H1 (cell line): ENCODE measurements around the gene SP1. TPM values are rescaled to one million over a fixed set of nuclear protein-coding genes. Genes with fewer than 3 reads are reported as not detected.
A peak's percentile ranks its signal among the peaks of the same experiment; 100 is the strongest.

Experiments
- CTCF ChIA-PET: fragments of 300-600 bp; sonication (Branson Sonifier 250); formaldehyde crosslinking; loops from one replicate; lab custom pipeline; 2021; ENCODE audit not compliant: partially characterized antibody; lab: Charles Lee
- POLR2A ChIA-PET: fragments of 300-600 bp; sonication (Branson Sonifier 250); formaldehyde crosslinking; loops from one replicate; lab custom pipeline; 2021; ENCODE audit warnings: inconsistent platforms; ENCODE audit not compliant: partially characterized antibody; lab: Charles Lee
- DNase-seq, 2 experiments: peaks; one replicate each; pipeline versions ENCODE4 v3.0.0 to v3.0.0-alpha.2; 2010 to 2022; ENCODE audit warnings: low spot score in 2 of 2, low read depth in 1 of 2, mixed read lengths in 1 of 2
- FAIRE-seq: peaks from 2 replicates; lab custom pipeline; 2011; peaks lifted over from hg19 to GRCh38; lab: Jason Lieb, UNC
- H2AFZ ChIP-seq: 2 replicates; pipeline ENCODE4 v1.8.1; 2012; ENCODE audit warnings: low read length, inconsistent platforms
- H2AK5ac ChIP-seq: 2 replicates; pipeline ENCODE4 v1.6.1; 2013; ENCODE audit warnings: low read depth, low read length
- H2BK120ac ChIP-seq: replicated peaks from 2 replicates; pipeline ENCODE3; 2013; ENCODE audit warnings: low read depth, low read length, inconsistent platforms
- H2BK12ac ChIP-seq: 2 replicates; pipeline ENCODE4 v1.6.1; 2013; ENCODE audit warnings: low read depth, low read length
- H2BK15ac ChIP-seq: 2 replicates; pipeline ENCODE4 v1.6.1; 2013; ENCODE audit warnings: low read length
- H2BK20ac ChIP-seq: 2 replicates; pipeline ENCODE4 v1.6.1; 2013; ENCODE audit warnings: low read length
- H2BK5ac ChIP-seq: 2 replicates; pipeline ENCODE4 v1.6.1; 2013; ENCODE audit warnings: low read depth, low read length
- H3K14ac ChIP-seq: 2 replicates; pipeline ENCODE4 v1.6.1; 2013; ENCODE audit warnings: inconsistent platforms; ENCODE audit not compliant: insufficient read length
- H3K18ac ChIP-seq: 2 replicates; pipeline ENCODE4 v1.6.1; 2013; ENCODE audit warnings: low read length; ENCODE audit errors: extremely low read depth
- H3K23ac ChIP-seq: 2 replicates; pipeline ENCODE4 v1.6.1; 2013; ENCODE audit warnings: inconsistent platforms; ENCODE audit not compliant: insufficient read length
- H3K23me2 ChIP-seq: 2 replicates; pipeline ENCODE4 v1.6.1; 2013; ENCODE audit warnings: low read depth, low read length
- H3K27ac ChIP-seq: 2 replicates; pipeline ENCODE4 v1.6.1; 2011; ENCODE audit warnings: low read depth, low read length, inconsistent platforms
- H3K27me3 ChIP-seq, 4 experiments: replicated peaks in 1 of 4; 1 replicate in 1 of 4; 2 replicates in 3 of 4; pipeline versions ENCODE4 v1.6.1 to v1.8.1; 2011 to 2013; ENCODE audit warnings: low read length in 3 of 4, mild to moderate bottlenecking in 3 of 4, inconsistent platforms in 2 of 4, mixed read lengths in 2 of 4, moderate library complexity in 1 of 4; ENCODE audit not compliant: control insufficient read depth in 3 of 4, insufficient read depth in 3 of 4; ENCODE audit errors: extremely low read depth in 1 of 4
- H3K36me3 ChIP-seq, 4 experiments: 2 replicates each; pipeline versions ENCODE4 v1.6.1 to v1.8.1; 2011 to 2013; ENCODE audit warnings: mild to moderate bottlenecking in 4 of 4, low read length in 3 of 4, moderate library complexity in 2 of 4, control low read depth in 1 of 4, inconsistent platforms in 1 of 4; ENCODE audit not compliant: insufficient read depth in 4 of 4, control insufficient read depth in 2 of 4
- H3K4ac ChIP-seq: replicated peaks from 2 replicates; pipeline ENCODE3; 2013; ENCODE audit warnings: low read length, low read depth, mixed read lengths, inconsistent platforms; ENCODE audit not compliant: insufficient read length
- H3K4me1 ChIP-seq, 4 experiments: replicated peaks in 1 of 4; 1 replicate in 1 of 4; 2 replicates in 3 of 4; pipeline versions ENCODE4 v1.6.1 to v1.8.1; 2011 to 2013; ENCODE audit warnings: low read length in 3 of 4, inconsistent platforms in 2 of 4, mixed read lengths in 1 of 4; ENCODE audit not compliant: insufficient read depth in 4 of 4, control insufficient read depth in 3 of 4
- H3K4me2 ChIP-seq, 2 experiments: 2 replicates each; pipeline versions ENCODE4 v1.6.1 to v1.8.1; 2011 to 2013; ENCODE audit warnings: low read depth in 2 of 2, low read length in 2 of 2, control low read depth in 1 of 2, inconsistent platforms in 1 of 2, mild to moderate bottlenecking in 1 of 2; ENCODE audit not compliant: insufficient read depth in 1 of 2
- H3K4me3 ChIP-seq, 4 experiments: fragments of 200-600, 300-600 bp in 1 of 4; sonication (generic), shearing (Covaris generic), sonication (Bioruptor Twin) in 1 of 4; 2 replicates each; pipeline versions ENCODE4 v1.5.1 to v1.8.1; 2011 to 2016; ENCODE audit warnings: low read length in 4 of 4, low read depth in 3 of 4, control low read depth in 2 of 4, inconsistent platforms in 2 of 4, mild to moderate bottlenecking in 2 of 4, mixed read lengths in 1 of 4, moderate library complexity in 1 of 4; ENCODE audit not compliant: insufficient read depth in 2 of 4; ENCODE audit errors: extremely low read depth in 1 of 4
- H3K56ac ChIP-seq: replicated peaks from 2 replicates; pipeline ENCODE3; 2013; ENCODE audit warnings: low read depth, mild to moderate bottlenecking, mixed read lengths, low read length, inconsistent platforms; ENCODE audit not compliant: insufficient read length
- H3K79me1 ChIP-seq: 2 replicates; pipeline ENCODE4 v1.6.1; 2013; ENCODE audit warnings: low read depth, low read length, control low read depth
- H3K79me2 ChIP-seq, 2 experiments: 2 replicates each; pipeline versions ENCODE4 v1.6.1 to v1.8.1; 2012 to 2013; ENCODE audit warnings: low read length in 2 of 2, mild to moderate bottlenecking in 2 of 2, inconsistent platforms in 1 of 2; ENCODE audit not compliant: insufficient read depth in 2 of 2, control insufficient read depth in 1 of 2
- H3K9ac ChIP-seq, 4 experiments: replicated peaks in 1 of 4; 1 replicate in 1 of 4; 2 replicates in 3 of 4; pipeline versions ENCODE4 v1.6.1 to v1.8.1; 2011 to 2013; ENCODE audit warnings: low read depth in 3 of 4, low read length in 3 of 4, control low read depth in 2 of 4, mild to moderate bottlenecking in 2 of 4, moderate library complexity in 2 of 4, inconsistent platforms in 1 of 4; ENCODE audit errors: extremely low read depth in 1 of 4
- H3K9me3 ChIP-seq, 2 experiments: 2 replicates each; pipeline versions ENCODE4 v1.6.1 to v1.8.1; 2012 to 2013; ENCODE audit warnings: mild to moderate bottlenecking in 2 of 2, moderate library complexity in 2 of 2, control low read depth in 1 of 2, inconsistent platforms in 1 of 2, low read depth in 1 of 2, low read length in 1 of 2, mixed read lengths in 1 of 2; ENCODE audit not compliant: insufficient read depth in 2 of 2
- H4K20me1 ChIP-seq, 2 experiments: replicated peaks in 1 of 2; 2 replicates each; pipeline versions ENCODE3 to v1.8.1; 2011 to 2013; ENCODE audit warnings: inconsistent platforms in 2 of 2, low read length in 2 of 2, mild to moderate bottlenecking in 1 of 2; ENCODE audit not compliant: insufficient read depth in 2 of 2, control insufficient read depth in 1 of 2
- H4K5ac ChIP-seq: 2 replicates; pipeline ENCODE4 v1.6.1; 2013; ENCODE audit warnings: low read length, low read depth, mixed read lengths, inconsistent platforms; ENCODE audit not compliant: insufficient read length
- H4K8ac ChIP-seq: 2 replicates; pipeline ENCODE4 v1.8.0; 2013; ENCODE audit warnings: mild to moderate bottlenecking, moderate library complexity, low read length, inconsistent platforms; ENCODE audit not compliant: insufficient read depth; ENCODE audit errors: extremely low read depth
- H4K91ac ChIP-seq: replicated peaks from 2 replicates; pipeline ENCODE3; 2013; ENCODE audit warnings: low read length, mixed read lengths, inconsistent platforms; ENCODE audit not compliant: insufficient read length
- ATF3 ChIP-seq: IDR thresholded peaks from 2 replicates; pipeline ENCODE4 v1.6.1; 2011; ENCODE audit warnings: low read depth, mild to moderate bottlenecking, low read length; ENCODE audit not compliant: insufficient read depth
- BRCA1 ChIP-seq: IDR thresholded peaks from 2 replicates; pipeline ENCODE4 v1.6.1; 2012; ENCODE audit warnings: low read depth, low read length, improper control_type of control experiment
- EZH2 ChIP-seq: fragments of 200-600 bp; sonication (generic); IDR thresholded peaks from 2 replicates; pipeline ENCODE4 v1.7.1; 2012; ENCODE audit warnings: low read depth, mild to moderate bottlenecking, moderate library complexity, low read length, inconsistent platforms; ENCODE audit not compliant: severe bottlenecking
- GABPA ChIP-seq: IDR thresholded peaks from 2 replicates; pipeline ENCODE4 v1.6.1; 2011; ENCODE audit warnings: mild to moderate bottlenecking, low read length, moderate library complexity, borderline replicate concordance; ENCODE audit not compliant: insufficient read depth
- MAX ChIP-seq: IDR thresholded peaks from 2 replicates; pipeline ENCODE4 v1.6.1; 2012; ENCODE audit warnings: inconsistent platforms
- RBBP5 ChIP-seq: IDR thresholded peaks from 2 replicates; pipeline ENCODE4 v1.7.1; 2012; ENCODE audit warnings: low read depth, mild to moderate bottlenecking, inconsistent platforms, low read length, moderate library complexity, borderline replicate concordance
- TAF1 ChIP-seq: IDR thresholded peaks from 2 replicates; pipeline ENCODE4 v1.6.1; 2011; ENCODE audit warnings: mild to moderate bottlenecking, low read depth, low read length
- USF2 ChIP-seq: IDR thresholded peaks from 2 replicates; pipeline ENCODE4 v1.6.1; 2011; ENCODE audit warnings: low read length, improper control_type of control experiment
- ZNF274 ChIP-seq: IDR thresholded peaks from 2 replicates; pipeline ENCODE4 v1.7.0; 2012; ENCODE audit warnings: low read length, borderline replicate concordance; ENCODE audit errors: extremely low read depth
- WGBS, 2 experiments: shearing (Covaris generic) in 1 of 2; methylation state at CpG; one replicate each; pipeline versions ENCODE4 v1.1.6 to v1.1.7; 2013 to 2015; ENCODE audit warnings: low lambda C conversion rate in 2 of 2, mixed read lengths in 2 of 2, inconsistent platforms in 1 of 2, low coverage in 1 of 2, missing lambda C conversion rate in 1 of 2; ENCODE audit not compliant: insufficient replicate concordance in 2 of 2, insufficient coverage in 1 of 2, insufficient read length in 1 of 2; ENCODE audit errors: extremely low coverage in 1 of 2, missing lambda C conversion rate in 1 of 2; 5-methylcytosine and 5-hydroxymethylcytosine counted together
- polyA plus RNA-seq, 7 experiments: library from polyadenylated mRNA; depleted of rRNA in 3 of 7; stranded (reverse) in 5 of 7; unstranded in 2 of 7; fragments of >200 nt in 5 of 7; fragments of 200-250 nt in 2 of 7; gene quantifications; 1 replicate in 5 of 7; 2 replicates in 1 of 7; 4 replicates in 1 of 7; pipeline versions ENCODE4 v1.2.1 to v1.2.3, GENCODE V29; 2011 to 2013; ENCODE audit warnings: missing spikeins in 2 of 7, mixed read lengths in 2 of 7
- total RNA-seq: library from RNA; stranded (reverse); fragmentation: NEBNext Ultra II Directional; extraction: Animal tissue kit (Norgen Biotek cat#: 25700); gene quantifications from 2 replicates; pipeline ENCODE4 v1.2.1, GENCODE V29; 2021

Gene SP1
- total and polyA plus RNA-seq, 2 of the 8 experiments (the other 6 are each of a cell fraction or from before 2014, with no cell fraction given) = 50.7 to 75.2 TPM

- no peak overlapping the region for H2AK5ac ChIP-seq
- no peak overlapping the region for H3K23ac ChIP-seq
- no peak overlapping the region for H3K14ac ChIP-seq
- H4K5ac ChIP-seq = no peak overlapping the region
- H3K36me3 ChIP-seq = no peaks in the 10 kb centered on the region
- H2BK12ac ChIP-seq = no peak overlapping the region; the same call in 1 of the 2 replicates
- H2BK5ac ChIP-seq = no peak overlapping the region
- DNase-seq (no peak), FAIRE-seq (no peak)
- peak overlapping the region in 2 of 4 experiments; percentile 21 to 80; a peak in 2 of 8 replicates for H3K4me3 ChIP-seq
- H3K56ac ChIP-seq = no peak overlapping the region
- TF ChIP-seq EZH2 = no peak
- no peak for TF ChIP-seq BRCA1
- TF ChIP-seq TAF1 = no peak
- no peak for TF ChIP-seq GABPA
- TF ChIP-seq RBBP5 = no peak
- TF ChIP-seq ATF3 = no peak
- no peak for TF ChIP-seq USF2
- TF ChIP-seq ZNF274 = no peak
- no peak for TF ChIP-seq MAX
- no peak overlapping the region for H4K8ac ChIP-seq
- H3K4me2 ChIP-seq = peak overlapping the region; percentile 34 to 96; a peak in 2 of 4 replicates
- WGBS, 2 experiments = 87% methylated on average over 4 of the region's 4 CpGs; no CpG with 5 or more reads in 1 of the 2 experiments
- H2BK15ac ChIP-seq = no peak overlapping the region
- no peak overlapping the region for H2BK20ac ChIP-seq
- no peak overlapping the region for H3K4ac ChIP-seq
- H3K79me1 ChIP-seq = no peaks in the 10 kb centered on the region
- peaks cover 3% of the 10 kb centered on the region; the same call in 1 of the 2 replicates for H3K23me2 ChIP-seq
- CTCF ChIA-PET = interaction anchor here (1.2 to 21.3 kb wide), 7 partner anchors 8 to 134 kb away, joined by 3 to 381 read pairs (median 7); partner anchors contain the start of genes AAAS and SP7
- no peak overlapping the region for H2BK120ac ChIP-seq
- H3K4me1 ChIP-seq = peaks cover 0 to 15% (median 8%) of the 10 kb centered on the region in 4 experiments; a peak in 6 of 7 replicates
- no peaks in the 10 kb centered on the region for H4K20me1 ChIP-seq
- H3K79me2 ChIP-seq = no peaks in the 10 kb centered on the region
- no peak overlapping the region for H4K91ac ChIP-seq
- peaks cover 3 to 13% (median 8%) of the 10 kb centered on the region in 4 experiments; a peak in 4 of 7 replicates for H3K27me3 ChIP-seq
- H3K9me3 ChIP-seq = no peaks in the 10 kb centered on the region
- no peak overlapping the region for H3K9ac ChIP-seq
- POLR2A ChIA-PET = interaction anchor here (1.0 to 3.6 kb wide), 17 partner anchors 10 to 167 kb away, joined by 3 to 19 read pairs (median 6); partner anchors contain the start of genes PFDN5, PRR13, SP1 and TARBP2
- 0 out of 2 replicates have a peak overlapping the region, but pooled peaks have one; percentile 100 for H2AFZ ChIP-seq
- H3K18ac ChIP-seq = no peak overlapping the region
- no peak overlapping the region for H3K27ac ChIP-seq
Measured at GRCh38 chr12:53343969-53344368, 36.0 kb upstream of the SP1 start.
